ENCODE data around the gene CASQ2. TPM values are rescaled to one million over a fixed set of nuclear protein-coding genes. Genes with fewer than 3 reads are reported as not detected.
"Not testable (repeated sequence)": the region's sequence is repeated elsewhere in the genome, so short reads cannot be mapped to it uniquely, and the experiment has no call there.

Gene CASQ2
- total RNA-seq, 2 experiments from 2014 or later = not detected

DNA sequence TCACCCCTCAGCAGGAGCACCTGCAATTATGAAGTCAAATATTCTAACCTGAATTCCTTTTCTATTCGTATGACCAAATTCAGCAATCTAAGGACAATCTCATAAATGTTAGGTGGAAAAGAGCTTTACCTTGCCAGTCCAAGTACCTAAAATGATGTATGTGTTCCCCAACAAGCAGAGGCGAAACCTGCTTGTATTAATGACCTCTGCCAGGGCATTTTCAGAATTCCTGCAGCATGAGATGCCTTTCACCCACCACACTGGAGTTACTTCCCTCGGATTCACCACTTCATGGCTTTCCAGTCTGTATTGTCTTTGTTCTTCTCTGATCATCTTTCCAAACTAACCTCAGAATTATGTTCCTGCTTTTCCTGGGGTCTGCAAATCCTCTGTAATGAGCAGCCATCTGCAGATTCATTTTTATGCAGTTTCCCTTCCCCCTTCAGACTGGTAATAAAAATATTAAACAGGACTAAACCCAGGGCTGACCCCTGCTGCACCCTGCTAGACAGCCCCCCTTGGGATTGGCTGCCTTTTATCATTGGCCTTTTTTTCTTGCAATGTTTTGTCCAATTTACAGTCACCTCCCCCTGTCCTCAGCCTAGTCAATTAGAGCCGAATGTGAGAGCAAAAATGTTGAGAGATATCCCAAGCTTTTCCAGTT is 26.6 kb upstream of the CASQ2 start:
- POLR2A ChIA-PET = no interaction called here
- Mint-ChIP-seq H3K27ac (no peak overlapping the region), H3K36me3 (ENCODE audit: low read depth) (no peaks in the 10 kb centered on the region), H3K9me3 (no peaks in the 10 kb centered on the region), H3K4me3 (no peak overlapping the region), H3K27me3 (peaks cover 38% of the 10 kb centered on the region), H3K4me1 (no peaks in the 10 kb centered on the region)
- DNase-seq = no peak
- CTCF ChIA-PET = no interaction called here

DNA sequence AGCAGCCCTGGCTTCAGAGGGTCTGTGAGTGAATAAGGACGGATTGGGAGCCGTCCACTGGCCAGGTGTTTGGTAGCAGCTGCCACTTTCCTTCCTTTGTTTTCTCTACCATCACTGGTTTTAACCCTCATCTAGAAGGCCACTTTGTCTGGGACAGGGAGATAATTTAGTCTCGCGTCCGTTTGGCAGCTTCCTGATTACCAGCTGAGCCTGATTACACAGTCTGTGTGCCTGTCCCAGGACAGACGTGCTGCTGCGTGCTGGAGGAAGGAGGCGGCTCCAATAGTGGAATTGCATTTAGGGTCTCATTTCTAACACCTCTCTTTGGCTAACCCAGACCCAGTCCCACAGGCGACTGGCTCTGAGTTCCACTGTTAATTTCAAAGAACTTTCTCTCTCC is 24.6 kb upstream of the CASQ2 start:
- CTCF ChIA-PET = no interaction called here
- Mint-ChIP-seq H3K27me3 (peaks cover 34% of the 10 kb centered on the region), H3K4me3 (no peak overlapping the region), H3K27ac (no peak overlapping the region), H3K4me1 (no peaks in the 10 kb centered on the region), H3K9me3 (no peaks in the 10 kb centered on the region), H3K36me3 (ENCODE audit: low read depth) (no peaks in the 10 kb centered on the region)
- no peak for DNase-seq
- POLR2A ChIA-PET = no interaction called here

DNA sequence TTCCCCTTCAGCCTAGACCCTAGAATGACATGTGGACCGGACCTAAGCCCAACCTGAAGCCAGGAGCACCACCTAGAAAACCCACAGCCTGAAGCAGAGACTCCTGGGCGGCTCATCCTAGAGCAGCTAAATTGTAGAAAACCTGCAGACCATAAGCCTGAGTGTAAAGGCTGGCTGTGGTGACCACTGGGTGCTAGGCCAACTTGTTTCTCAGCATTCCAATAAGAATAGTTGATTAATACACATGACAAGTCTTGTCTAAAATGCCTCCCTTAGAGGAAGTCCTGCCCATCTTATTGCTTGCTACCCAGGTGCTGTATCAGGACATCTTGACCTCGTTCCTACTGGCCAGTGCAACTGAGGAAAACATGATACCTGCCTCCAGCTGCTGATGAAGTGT is 23.3 kb upstream of the CASQ2 start:
- Mint-ChIP-seq H3K36me3 (ENCODE audit: low read depth) (no peaks in the 10 kb centered on the region), H3K4me1 (no peaks in the 10 kb centered on the region), H3K27ac (no peak overlapping the region), H3K9me3 (peaks cover 2% of the 10 kb centered on the region), H3K4me3 (no peak overlapping the region), H3K27me3 (peaks cover 40% of the 10 kb centered on the region)
- POLR2A ChIA-PET = no interaction called here
- CTCF ChIA-PET = no interaction called here
- no peak for DNase-seq

DNA sequence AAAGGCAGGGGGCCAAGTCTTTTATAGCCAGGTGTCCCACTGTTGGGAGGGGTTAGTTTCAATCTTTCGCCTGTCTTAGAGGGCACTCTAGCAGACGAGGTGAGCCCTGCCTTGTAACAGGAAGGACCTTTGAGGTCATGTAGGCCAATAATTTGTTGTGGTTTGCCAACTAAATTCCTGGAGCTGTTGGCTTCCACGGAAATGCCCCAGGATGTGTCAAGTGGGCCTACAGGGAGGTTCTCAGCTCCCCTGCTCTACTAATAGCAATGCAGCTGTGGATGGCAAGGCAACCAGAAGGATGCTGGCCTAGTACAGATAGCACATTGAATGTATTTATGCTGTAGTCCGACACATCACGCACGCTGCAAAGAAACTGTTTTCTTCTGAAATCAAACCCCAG is 22.3 kb upstream of the CASQ2 start:
- ChIA-PET CTCF (no interaction called here), POLR2A (no interaction called here)
- Mint-ChIP-seq H3K27me3 (peaks cover 39% of the 10 kb centered on the region), H3K36me3 (ENCODE audit: low read depth) (no peaks in the 10 kb centered on the region), H3K27ac (no peak overlapping the region), H3K4me1 (no peaks in the 10 kb centered on the region), H3K4me3 (no peak overlapping the region), H3K9me3 (peaks cover 2% of the 10 kb centered on the region)
- no peak for DNase-seq

DNA sequence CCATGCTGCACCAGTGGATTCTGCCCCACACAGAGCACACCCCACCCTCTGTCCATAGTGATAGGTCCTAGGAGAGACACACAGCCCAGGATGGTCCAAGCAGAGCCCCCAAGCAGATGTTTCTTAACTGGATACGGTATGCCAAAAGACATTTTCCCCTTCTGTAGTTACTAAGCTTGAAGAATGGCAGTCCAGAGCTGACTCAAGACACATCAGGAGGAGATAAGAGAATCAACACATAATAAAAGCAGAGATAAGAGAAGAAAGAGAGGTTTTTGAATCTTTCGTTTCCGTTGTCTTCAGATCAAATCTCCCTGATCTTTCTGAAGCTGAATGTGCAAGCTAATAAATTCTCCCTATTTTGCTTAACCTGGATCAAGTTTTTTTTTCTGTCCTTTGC is 21.8 kb upstream of the CASQ2 start:
- no peak overlapping the region for H3K27ac Mint-ChIP-seq
- peaks cover 38% of the 10 kb centered on the region for H3K27me3 Mint-ChIP-seq
- no peaks in the 10 kb centered on the region for H3K36me3 Mint-ChIP-seq (ENCODE audit: low read depth)
- H3K4me1 Mint-ChIP-seq = no peaks in the 10 kb centered on the region
- ChIA-PET POLR2A (no interaction called here), CTCF (no interaction called here)
- H3K9me3 Mint-ChIP-seq = peaks cover 2% of the 10 kb centered on the region
- no peak overlapping the region for H3K4me3 Mint-ChIP-seq
- no peak for DNase-seq

DNA sequence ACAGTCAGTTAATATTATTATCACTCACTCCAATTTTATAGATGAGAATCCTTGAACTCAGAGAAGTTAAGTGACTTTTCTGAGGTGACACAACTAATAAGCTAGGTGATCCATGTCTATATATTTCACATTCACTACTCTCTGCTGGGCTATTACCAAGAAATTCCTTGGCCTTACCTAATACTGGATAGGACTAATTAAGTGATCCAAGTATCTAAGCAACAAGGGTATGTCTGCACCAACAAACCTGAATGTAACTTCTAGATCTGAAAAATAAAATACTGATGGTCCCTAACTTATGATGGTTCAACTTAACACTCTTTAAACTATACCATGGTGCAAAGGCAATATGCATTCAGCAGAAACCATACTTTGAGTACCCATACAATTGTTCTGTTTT is 14.8 kb upstream of the CASQ2 start:
- H3K27ac Mint-ChIP-seq = no peak overlapping the region
- no peaks in the 10 kb centered on the region for H3K36me3 Mint-ChIP-seq (ENCODE audit: low read depth)
- CTCF ChIA-PET = interaction anchor here (1.0 kb wide), 1 partner anchor 237 kb away, joined by 4 read pairs; no protein-coding TSS in a partner anchor
- POLR2A ChIA-PET = no interaction called here
- DNase-seq = no peak
- H3K9me3 Mint-ChIP-seq = peaks cover 2% of the 10 kb centered on the region
- no peak overlapping the region for H3K4me3 Mint-ChIP-seq
- H3K27me3 Mint-ChIP-seq = peaks cover 29% of the 10 kb centered on the region
- no peaks in the 10 kb centered on the region for H3K4me1 Mint-ChIP-seq

DNA sequence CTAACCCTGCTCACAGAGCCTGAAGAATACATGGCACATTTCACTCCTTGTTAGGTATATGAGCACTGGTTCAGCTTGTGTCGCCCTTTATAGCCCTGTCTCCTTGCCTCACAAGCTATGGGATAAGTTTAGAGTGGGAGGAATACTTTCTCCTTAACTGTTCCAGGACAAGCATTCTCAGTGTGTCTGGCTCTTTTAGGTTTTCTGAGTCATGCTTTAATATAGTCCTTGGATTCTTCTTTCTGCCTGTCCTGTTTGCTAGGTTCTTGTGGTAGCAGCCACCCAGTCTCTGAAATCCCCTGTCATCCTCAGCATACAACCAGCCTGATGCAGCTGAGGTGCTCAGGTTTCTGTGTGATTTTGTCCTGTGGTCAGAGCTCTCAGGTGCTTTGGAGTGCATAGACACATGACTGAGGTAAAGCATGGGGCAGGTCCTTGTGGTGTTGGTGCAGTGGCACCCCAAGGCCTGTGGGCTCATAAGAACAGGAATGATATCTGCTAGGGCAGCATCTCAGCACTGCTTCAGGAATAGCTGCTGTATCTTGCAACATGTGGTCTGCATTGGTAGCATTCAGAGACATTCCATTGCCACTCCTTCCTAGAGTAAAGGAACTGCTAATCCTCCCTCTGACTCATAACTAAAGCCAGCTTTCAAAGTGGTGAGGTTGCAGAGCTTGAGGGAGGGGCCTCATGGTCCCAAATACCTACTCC is 14.2 kb upstream of the CASQ2 start:
- Mint-ChIP-seq H3K4me1 (no peaks in the 10 kb centered on the region), H3K27ac (no peak overlapping the region), H3K36me3 (ENCODE audit: low read depth) (no peaks in the 10 kb centered on the region), H3K4me3 (no peak overlapping the region), H3K27me3 (peaks cover 30% of the 10 kb centered on the region), H3K9me3 (peaks cover 2% of the 10 kb centered on the region)
- DNase-seq = no peak
- CTCF ChIA-PET = interaction anchor here (1.0 kb wide), 1 partner anchor 238 kb away, joined by 4 read pairs; no protein-coding TSS in a partner anchor
- POLR2A ChIA-PET = no interaction called here

DNA sequence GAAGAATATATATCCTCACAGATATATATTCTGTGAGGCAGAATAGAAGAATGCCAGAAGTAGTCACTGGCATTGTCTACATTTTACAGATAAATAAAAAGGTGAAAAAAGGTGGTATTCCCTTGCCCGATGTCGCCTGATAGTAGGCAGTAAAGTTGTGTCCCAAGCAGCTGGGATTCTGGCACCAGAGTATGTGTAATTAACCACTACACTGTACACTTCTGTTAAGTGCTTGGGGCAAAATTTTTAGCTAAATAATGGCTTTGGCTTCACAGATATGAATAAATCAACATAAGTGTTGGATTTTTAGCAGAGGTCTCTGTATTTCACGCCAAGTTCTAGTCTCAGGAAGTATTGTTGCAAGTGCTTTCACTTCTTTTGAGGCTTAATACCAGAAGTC is 13.3 kb upstream of the CASQ2 start:
- no peaks in the 10 kb centered on the region for H3K4me1 Mint-ChIP-seq
- H3K27me3 Mint-ChIP-seq = peaks cover 26% of the 10 kb centered on the region
- no peak for DNase-seq
- POLR2A ChIA-PET = interaction anchor here (0.6 kb wide), 1 partner anchor 17 kb away, joined by 3 read pairs; no protein-coding TSS in a partner anchor
- H3K27ac Mint-ChIP-seq = no peak overlapping the region
- no peaks in the 10 kb centered on the region for H3K36me3 Mint-ChIP-seq (ENCODE audit: low read depth)
- H3K9me3 Mint-ChIP-seq = no peaks in the 10 kb centered on the region
- CTCF ChIA-PET = no interaction called here
- H3K4me3 Mint-ChIP-seq = no peak overlapping the region

DNA sequence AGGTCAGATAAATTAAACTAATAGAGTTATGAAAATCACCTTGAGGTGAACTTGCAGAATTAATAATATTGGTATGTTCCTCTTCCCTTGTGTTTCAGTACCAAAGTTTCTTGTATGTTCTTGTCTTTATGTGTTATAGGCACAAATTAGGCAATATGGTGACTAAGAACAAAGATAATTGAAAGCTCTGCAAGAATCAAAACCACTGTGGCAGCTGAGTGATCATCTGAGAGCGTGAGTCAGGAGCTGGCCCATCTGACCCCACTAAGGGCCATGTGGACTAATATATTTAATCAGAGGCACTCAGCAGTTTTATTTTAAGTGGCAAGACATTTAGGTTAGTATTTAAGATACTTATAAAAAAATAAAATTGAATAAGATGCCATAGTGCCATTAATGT is 12.8 kb upstream of the CASQ2 start:
- Mint-ChIP-seq H3K4me1 (no peaks in the 10 kb centered on the region), H3K27me3 (peaks cover 25% of the 10 kb centered on the region), H3K4me3 (no peak overlapping the region), H3K27ac (no peak overlapping the region), H3K9me3 (no peaks in the 10 kb centered on the region), H3K36me3 (ENCODE audit: low read depth) (no peaks in the 10 kb centered on the region)
- POLR2A ChIA-PET = no interaction called here
- no peak for DNase-seq
- CTCF ChIA-PET = no interaction called here

DNA sequence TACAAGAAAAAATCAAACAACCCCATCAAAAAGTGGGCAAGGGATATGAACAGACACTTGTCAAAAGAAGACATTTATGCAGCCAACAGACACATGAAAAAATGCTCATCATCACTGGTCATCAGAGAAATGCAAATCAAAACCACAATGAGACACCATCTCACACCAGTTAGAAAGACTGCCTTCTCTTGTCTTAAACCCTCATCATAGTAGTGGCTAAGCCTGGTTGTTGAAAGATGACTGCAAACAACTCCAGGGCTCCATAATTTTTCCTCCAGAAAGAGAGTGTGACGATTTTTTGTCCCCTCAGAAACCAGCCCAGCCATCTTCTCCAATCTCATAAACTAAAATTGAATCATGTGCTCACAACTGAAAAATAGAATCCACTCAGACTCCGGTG is 12.1 kb upstream of the CASQ2 start:
- H3K9me3 Mint-ChIP-seq; H3K4me3 Mint-ChIP-seq; H3K27ac Mint-ChIP-seq; POLR2A ChIA-PET; H3K36me3 Mint-ChIP-seq (ENCODE audit: low read depth); DNase-seq; H3K4me1 Mint-ChIP-seq; CTCF ChIA-PET: not testable (repeated sequence)
- H3K27me3 Mint-ChIP-seq = peaks cover 29% of the 10 kb centered on the region

DNA sequence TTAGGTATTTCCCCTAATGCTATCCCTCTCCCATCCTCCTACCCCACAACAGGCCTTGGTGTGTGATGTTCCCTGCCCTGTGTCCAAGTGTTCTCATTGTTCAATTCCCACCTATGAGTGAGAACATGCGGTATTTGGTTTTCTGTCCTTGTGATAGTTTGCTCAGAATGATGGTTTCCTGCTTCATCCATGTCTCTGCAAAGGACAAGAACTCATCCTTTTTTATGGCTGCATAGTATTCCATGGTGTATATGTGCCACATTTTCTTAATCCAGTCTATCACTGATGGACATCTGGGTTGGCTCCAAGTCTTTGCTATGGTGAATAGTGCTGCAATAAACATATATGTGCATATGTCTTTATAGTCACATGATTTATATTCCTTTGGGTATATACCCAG is 10.6 kb upstream of the CASQ2 start:
- H3K4me3 Mint-ChIP-seq; CTCF ChIA-PET; POLR2A ChIA-PET; H3K9me3 Mint-ChIP-seq; H3K36me3 Mint-ChIP-seq (ENCODE audit: low read depth); H3K27ac Mint-ChIP-seq; H3K4me1 Mint-ChIP-seq; DNase-seq: not testable (repeated sequence)
- peaks cover 36% of the 10 kb centered on the region for H3K27me3 Mint-ChIP-seq

DNA sequence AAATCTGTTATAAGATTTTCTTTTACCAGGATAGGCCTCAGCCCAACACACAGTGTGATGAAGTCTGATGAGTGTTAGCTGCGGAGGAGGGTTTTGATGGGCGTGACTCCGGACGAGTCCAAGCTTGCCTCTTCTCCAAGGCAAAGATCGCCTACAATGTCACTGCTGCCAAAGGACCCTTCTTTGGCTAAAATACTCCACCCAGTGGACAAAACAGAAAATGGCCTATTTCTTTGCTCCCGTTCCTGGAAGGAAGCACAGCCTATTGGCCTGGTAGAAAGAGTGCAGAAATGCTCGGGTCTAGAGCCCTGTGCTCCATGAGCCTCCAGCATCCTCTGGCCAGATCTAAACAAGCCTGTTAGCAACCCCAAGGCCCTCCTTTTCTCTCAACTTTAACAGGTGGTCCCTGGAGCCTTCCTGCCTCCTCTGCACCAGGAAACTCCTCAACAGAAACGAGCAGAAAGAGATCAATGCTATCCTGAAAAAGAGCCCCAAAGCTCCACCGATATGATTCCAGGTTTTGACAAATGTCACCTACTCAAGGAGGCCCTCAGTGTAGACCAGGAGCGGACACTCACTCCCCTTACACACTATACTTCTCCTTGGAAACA is 3.4 kb upstream of the CASQ2 start:
- POLR2A ChIA-PET = no interaction called here
- Mint-ChIP-seq H3K27me3 (peaks cover 23% of the 10 kb centered on the region), H3K9me3 (no peaks in the 10 kb centered on the region), H3K4me3 (no peak overlapping the region), H3K36me3 (ENCODE audit: low read depth) (no peaks in the 10 kb centered on the region), H3K4me1 (no peaks in the 10 kb centered on the region), H3K27ac (no peak overlapping the region)
- peak; percentile 30 for DNase-seq
- CTCF ChIA-PET = interaction anchor here (0.9 kb wide), 1 partner anchor 1082 kb away, joined by 3 read pairs; no protein-coding TSS in a partner anchor

DNA sequence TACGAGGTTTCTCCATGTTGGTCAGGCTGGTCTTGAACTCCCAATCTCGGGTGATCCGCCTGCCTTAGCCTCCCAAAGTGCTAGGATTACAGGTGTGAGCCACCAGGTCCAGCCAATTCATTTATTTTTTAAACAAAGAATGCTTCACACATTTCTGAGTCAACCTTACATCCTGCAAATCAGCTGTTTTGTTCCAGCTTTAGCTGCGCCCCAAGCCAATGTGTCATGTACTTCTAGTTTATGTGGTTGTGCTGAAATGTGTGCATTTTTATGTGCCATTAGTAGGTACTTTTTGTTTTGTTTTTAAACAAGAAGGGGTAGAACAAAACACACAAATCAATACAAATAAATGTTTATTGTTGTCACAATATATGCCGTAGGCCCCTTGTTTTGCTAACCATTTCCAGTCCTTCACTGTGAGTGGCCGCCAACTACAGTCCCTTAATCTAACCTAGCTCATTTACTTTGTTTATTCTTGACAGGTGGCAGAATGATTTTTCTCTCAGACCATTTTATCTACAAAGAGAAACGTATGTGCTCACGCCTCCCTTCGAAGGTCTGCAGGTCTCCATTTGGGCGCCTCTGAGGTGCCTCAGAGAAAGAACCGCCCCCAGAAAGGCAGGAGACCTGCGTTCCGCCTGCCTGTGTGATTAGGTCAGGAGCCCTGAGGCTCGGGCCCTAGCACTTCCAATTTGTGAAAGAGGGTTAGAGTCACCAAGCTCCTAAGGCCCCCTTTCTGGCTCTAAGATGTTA is 2.8 kb upstream of the CASQ2 start:
- H3K4me1 Mint-ChIP-seq = no peaks in the 10 kb centered on the region

More for the DNA sequence above, 2.8 kb upstream of the CASQ2 start:
- CTCF ChIA-PET = interaction anchor here (0.9 kb wide), 1 partner anchor 1083 kb away, joined by 3 read pairs; no protein-coding TSS in a partner anchor
- DNase-seq = no peak
- no peaks in the 10 kb centered on the region for H3K9me3 Mint-ChIP-seq
- peaks cover 21% of the 10 kb centered on the region for H3K27me3 Mint-ChIP-seq
- H3K36me3 Mint-ChIP-seq (ENCODE audit: low read depth) = no peaks in the 10 kb centered on the region
- H3K4me3 Mint-ChIP-seq = no peak overlapping the region
- POLR2A ChIA-PET = no interaction called here
- no peak overlapping the region for H3K27ac Mint-ChIP-seq

Measured in activated CD4-positive, alpha-beta T cell treated with anti-CD3 and anti-CD28 coated beads, Interleukin-2, amount 10 ng/mL, durations not matched to agents 7 days and 5 days (primary cell).